SK-N-MC (cell line): ENCODE data around the gene SPPL2B.
"Not testable (repeated sequence)": the region's sequence is repeated elsewhere in the genome, so short reads cannot be mapped to it uniquely, and the experiment has no call there.

Source experiments
- DNase-seq: peaks from one replicate; pipeline ENCODE4 v3.0.0-alpha.2; 2011; ENCODE audit warnings: low read depth, low spot score
- H3K27ac ChIP-seq: fragments of 200-600 bp; sonication (generic); 2 replicates; pipeline ENCODE4 v1.5.1; 2016; ENCODE audit warnings: mixed run types
- H3K36me3 ChIP-seq: fragments of 200-600 bp; sonication (generic); 2 replicates; pipeline ENCODE4 v1.6.1; 2017; ENCODE audit warnings: antibody characterized with exemption, low read length, mixed read lengths; ENCODE audit not compliant: insufficient read depth
- H3K4me3 ChIP-seq: fragments of 200-600 bp; sonication (generic); 2 replicates; pipeline ENCODE4 v1.5.1; 2016
- H3K9ac ChIP-seq: fragments of 200-600 bp; sonication (generic); 2 replicates; pipeline ENCODE4 v1.8.0; 2017; ENCODE audit warnings: mixed run types, mixed read lengths; ENCODE audit not compliant: insufficient read length
- H3K9me3 ChIP-seq: fragments of 200-600 bp; sonication (generic); 2 replicates; pipeline ENCODE4 v1.6.1; 2017; ENCODE audit warnings: low read depth, mild to moderate bottlenecking, antibody characterized with exemption, low read length, moderate library complexity, mixed read lengths
- EZH2 ChIP-seq: fragments of 200-600 bp; sonication (generic); IDR thresholded peaks from one replicate; pipeline ENCODE4 v1.6.1; 2017; ENCODE audit warnings: antibody characterized with exemption
- FOXP2 ChIP-seq: optimal IDR thresholded peaks from 2 replicates; pipeline ENCODE3; 2011; ENCODE audit warnings: mild to moderate bottlenecking, moderate library complexity; ENCODE audit not compliant: insufficient read depth; ENCODE audit errors: extremely low read length, control extremely low read depth
- POLR2AphosphoS5 ChIP-seq: IDR thresholded peaks from 2 replicates; pipeline ENCODE4 v1.6.1; 2012; ENCODE audit warnings: mild to moderate bottlenecking, low read depth, low read length, borderline replicate concordance

Gene SPPL2B

GRCh38 chr19:2394054-2394441 lies 65.6 kb downstream of the SPPL2B start:
- Histone ChIP-seq H3K4me3 (no peak overlapping the region), H3K36me3 (no peaks in the 10 kb centered on the region), H3K9me3 (no peaks in the 10 kb centered on the region), H3K27ac (peak overlapping the region; percentile 87; the same call in 1 of the 2 replicates), H3K9ac (no peak overlapping the region)
- no peak for TF ChIP-seq FOXP2
- no peak for TF ChIP-seq POLR2AphosphoS5
- no peak for TF ChIP-seq EZH2
- no peak for DNase-seq

GRCh38 chr19:2394442-2395292 lies 66.2 kb downstream of the SPPL2B start:
- no peak for DNase-seq
- peak overlapping the region; percentile 87 for H3K27ac ChIP-seq
- no peaks in the 10 kb centered on the region for H3K36me3 ChIP-seq
- H3K9ac ChIP-seq: peak overlapping the region; percentile 61
- peak overlapping the region; percentile 62 for H3K4me3 ChIP-seq
- no peaks in the 10 kb centered on the region for H3K9me3 ChIP-seq
- TF ChIP-seq EZH2 (no peak), POLR2AphosphoS5 (no peak), FOXP2 (no peak)

- not testable (repeated sequence) for H3K9ac ChIP-seq, H3K4me3 ChIP-seq, H3K36me3 ChIP-seq, DNase-seq, H3K27ac ChIP-seq, H3K9me3 ChIP-seq
These were observed 66.9 kb downstream of the SPPL2B start for GRCh38 chr19:2395293-2395829.

- not testable (repeated sequence) for H3K9ac ChIP-seq, H3K36me3 ChIP-seq, H3K4me3 ChIP-seq, H3K27ac ChIP-seq, H3K9me3 ChIP-seq, DNase-seq
These were observed 68.7 kb downstream of the SPPL2B start for GRCh38 chr19:2397173-2397572.

GRCh38 chr19:2398735-2399305 lies 70.3 kb downstream of the SPPL2B start:
- no peak overlapping the region for H3K9ac ChIP-seq
- no peak for DNase-seq
- no peak for TF ChIP-seq FOXP2
- no peak for TF ChIP-seq EZH2
- TF ChIP-seq POLR2AphosphoS5: no peak

GRCh38 chr19:2399582-2399981 lies 71.1 kb downstream of the SPPL2B start:
- Histone ChIP-seq H3K36me3 (no peaks in the 10 kb centered on the region), H3K9me3 (no peaks in the 10 kb centered on the region), H3K4me3 (no peak overlapping the region), H3K9ac (no peak overlapping the region), H3K27ac (no peak overlapping the region)
- DNase-seq: no peak
- TF ChIP-seq FOXP2 (no peak), POLR2AphosphoS5 (no peak), EZH2 (no peak)

More at GRCh38 chr19:2398735-2399305, 70.3 kb downstream of the SPPL2B start:
- H3K4me3 ChIP-seq: no peak overlapping the region
- no peak overlapping the region for H3K27ac ChIP-seq
- no peaks in the 10 kb centered on the region for H3K9me3 ChIP-seq
- H3K36me3 ChIP-seq: no peaks in the 10 kb centered on the region
